ENCODE results near the gene ABHD11.

- TF ChIP-seq CTCF (IDR thresholded peaks at IDR 0.05 in 8 of 11, conservative IDR thresholded peaks at IDR 0.05 in 3 of 11) (no peak), POLR2A (IDR thresholded peaks at IDR 0.05) (no peak), POLR2AphosphoS5 (IDR thresholded peaks at IDR 0.05) (no peak)
Observed at GRCh38 chr7:73735528-73735905, 3.1 kb downstream of the ABHD11 start.
